Common myeloid progenitor, CD34-positive (primary cell): ENCODE results near the gene KCNMB4.

Experiments
- CTCF ChIA-PET: fragments of 350-600 bp; sonication (Branson Sonifier 250); formaldehyde crosslinking; loops from one replicate; lab custom pipeline; 2021; ENCODE audit warnings: antibody characterized with exemption; lab: Charles Lee
- POLR2A ChIA-PET: fragments of 350-600 bp; sonication (Branson Sonifier 250); formaldehyde crosslinking; loops from one replicate; lab custom pipeline; 2021; ENCODE audit warnings: antibody characterized with exemption; lab: Charles Lee
- DNase-seq, 3 donors: peaks; one replicate each; pipeline versions ENCODE4 v3.0.0 to v3.0.0-alpha.2; 2013
- H3K27ac ChIP-seq, 2 experiments: 1 replicate in 1 of 2; 2 replicates in 1 of 2; pipeline ENCODE4 v1.7.0; 2013; ENCODE audit warnings: inconsistent platforms in 2 of 2, low read length in 2 of 2, mild to moderate bottlenecking in 2 of 2, low read depth in 1 of 2, moderate library complexity in 1 of 2; ENCODE audit not compliant: severe bottlenecking in 2 of 2, insufficient read depth in 1 of 2, poor library complexity in 1 of 2
- H3K27me3 ChIP-seq, 5 experiments: replicated peaks in 2 of 5; 1 replicate in 3 of 5; 2 replicates in 2 of 5; pipeline versions ENCODE4 v1.6.1 to v1.7.0; 2013; ENCODE audit warnings: low read length in 4 of 5, mild to moderate bottlenecking in 2 of 5, moderate library complexity in 2 of 5, inconsistent platforms in 1 of 5; ENCODE audit not compliant: insufficient read depth in 5 of 5, control insufficient read depth in 4 of 5
- H3K36me3 ChIP-seq, 4 experiments: 1 replicate in 2 of 4; 2 replicates in 2 of 4; pipeline versions ENCODE4 v1.6.1 to v1.7.0; 2013; ENCODE audit warnings: low read length in 3 of 4, control low read depth in 1 of 4, mild to moderate bottlenecking in 1 of 4; ENCODE audit not compliant: control insufficient read depth in 4 of 4, insufficient read depth in 4 of 4
- H3K4me1 ChIP-seq, 4 experiments: 1 replicate in 3 of 4; 2 replicates in 1 of 4; pipeline versions ENCODE4 v1.6.1 to v1.7.1; 2013; ENCODE audit warnings: low read length in 3 of 4, mild to moderate bottlenecking in 3 of 4, control low read depth in 1 of 4, inconsistent platforms in 1 of 4, moderate library complexity in 1 of 4; ENCODE audit not compliant: control insufficient read depth in 4 of 4, insufficient read depth in 4 of 4; ENCODE audit errors: control extremely low read depth in 1 of 4
- H3K4me3 ChIP-seq, 7 experiments: 1 replicate in 4 of 7; 2 replicates in 3 of 7; pipeline versions ENCODE4 v1.5.1 to v1.7.0; 2013; ENCODE audit warnings: mild to moderate bottlenecking in 7 of 7, low read length in 6 of 7, moderate library complexity in 6 of 7, inconsistent platforms in 2 of 7, low read depth in 2 of 7, control low read depth in 1 of 7; ENCODE audit not compliant: insufficient read depth in 4 of 7, control insufficient read depth in 1 of 7; ENCODE audit errors: extremely low read depth in 1 of 7
- H3K9me3 ChIP-seq, 5 experiments: 1 replicate in 4 of 5; 2 replicates in 1 of 5; pipeline versions ENCODE4 v1.6.1 to v1.7.1; 2013; ENCODE audit warnings: low read length in 4 of 5, mild to moderate bottlenecking in 2 of 5, inconsistent platforms in 1 of 5, low read depth in 1 of 5, moderate library complexity in 1 of 5; ENCODE audit not compliant: control insufficient read depth in 4 of 5, insufficient read depth in 2 of 5; ENCODE audit errors: control extremely low read depth in 1 of 5
- WGBS: methylation state at CpG from one replicate; pipeline ENCODE4 v1.1.5; 2013; ENCODE audit not compliant: insufficient coverage; 5-methylcytosine and 5-hydroxymethylcytosine counted together

Gene KCNMB4

GRCh38 chr12:70355972-70356371, 10.1 kb upstream of the KCNMB4 start:
- Histone ChIP-seq H3K4me3 (no peak overlapping the region), H3K4me1 (peaks cover 0 to 9% (median 6%) of the 10 kb centered on the region in 4 experiments), H3K9me3 (no peaks in the 10 kb centered on the region), H3K36me3 (peaks cover 0 to 12% (median 7%) of the 10 kb centered on the region in 4 experiments), H3K27me3 (no peaks in the 10 kb centered on the region), H3K27ac (no peak overlapping the region)
- no CpG with 5 or more reads among the region's 4 CpGs for WGBS
- CTCF ChIA-PET = interaction anchor here (0.6 to 2.5 kb wide), 3 partner anchors 8 to 1066 kb away, joined by 3 to 7 read pairs (median 5); no protein-coding TSS in a partner anchor
- no peak for DNase-seq
- POLR2A ChIA-PET = no interaction called here

- DNase-seq = no peak
- Histone ChIP-seq H3K27ac (no peak overlapping the region), H3K9me3 (peaks cover 0 to 5% (median 3%) of the 10 kb centered on the region in 5 experiments), H3K4me1 (no peaks in the 10 kb centered on the region), H3K36me3 (peaks cover 0 to 7% (median 3%) of the 10 kb centered on the region in 4 experiments), H3K27me3 (peaks cover 0 to 30% (median 13%) of the 10 kb centered on the region in 5 experiments), H3K4me3 (no peak overlapping the region)
- ChIA-PET CTCF (no interaction called here), POLR2A (interaction anchor here (0.6 kb wide), 1 partner anchor 46 kb away, joined by 3 read pairs; no protein-coding TSS in a partner anchor)
- no CpG with 5 or more reads among the region's 1 CpG for WGBS
Measured at GRCh38 chr12:70359458-70360197, 6.5 kb upstream of the KCNMB4 start.

- ChIA-PET POLR2A (no interaction called here), CTCF (interaction anchor here (1.2 kb wide), 1 partner anchor 460 kb away, joined by 4 read pairs; no protein-coding TSS in a partner anchor)
Measured at GRCh38 chr12:70360218-70360617, 5.9 kb upstream of the KCNMB4 start.

GRCh38 chr12:70364695-70365397, 1.2 kb upstream of the KCNMB4 start:
- H3K36me3 ChIP-seq = no peaks in the 10 kb centered on the region
- ChIA-PET CTCF (interaction anchor here (1.2 kb wide), 1 partner anchor 8 kb away, joined by 3 read pairs; no protein-coding TSS in a partner anchor), POLR2A (no interaction called here)
- no peak overlapping the region for H3K27ac ChIP-seq
- 13% methylated on average over 13 of the region's 16 CpGs for WGBS
- H3K27me3 ChIP-seq = peaks cover 10 to 48% (median 14%) of the 10 kb centered on the region in 5 experiments
- H3K4me1 ChIP-seq = peaks cover 5 to 23% (median 17%) of the 10 kb centered on the region in 4 experiments
- peaks cover 0 to 5% (median 3%) of the 10 kb centered on the region in 5 experiments for H3K9me3 ChIP-seq
- H3K4me3 ChIP-seq = peak overlapping the region in 6 of 7 experiments; percentile 62 to 96 (median 84)
- no peak for DNase-seq

More at GRCh38 chr12:70360218-70360617, 5.9 kb upstream of the KCNMB4 start:
- Histone ChIP-seq H3K4me3 (no peak overlapping the region), H3K9me3 (peaks cover 0 to 5% (median 3%) of the 10 kb centered on the region in 5 experiments), H3K4me1 (peaks cover 0 to 5% (median 3%) of the 10 kb centered on the region in 4 experiments), H3K27me3 (peaks cover under 1 to 36% (median 14%) of the 10 kb centered on the region in 5 experiments), H3K27ac (no peak overlapping the region), H3K36me3 (peaks cover 0 to 4% (median 0%) of the 10 kb centered on the region in 4 experiments)
- peak in 1 of 3 donors; percentile 22 for DNase-seq

- no peak overlapping the region for H3K27ac ChIP-seq
- CTCF ChIA-PET = interaction anchor here (1.2 kb wide), 1 partner anchor 8 kb away, joined by 3 read pairs; no protein-coding TSS in a partner anchor
- POLR2A ChIA-PET = no interaction called here
Measured at GRCh38 chr12:70365398-70365647, 767 bp upstream of the KCNMB4 start.

GRCh38 chr12:70366581-70367257, 629 bp downstream of the KCNMB4 start:
- ChIA-PET CTCF (no interaction called here), POLR2A (no interaction called here)
- peaks cover 10 to 47% (median 14%) of the 10 kb centered on the region in 5 experiments for H3K27me3 ChIP-seq
- no peaks in the 10 kb centered on the region for H3K36me3 ChIP-seq
- under 1% methylated on average over 44 of the region's 69 CpGs for WGBS
- peaks cover 0 to 5% (median 3%) of the 10 kb centered on the region in 5 experiments for H3K9me3 ChIP-seq
- H3K4me1 ChIP-seq = peaks cover 5 to 23% (median 17%) of the 10 kb centered on the region in 4 experiments
- peak overlapping the region; percentile 62 to 96 (median 81) for H3K4me3 ChIP-seq
- DNase-seq = peak; percentile 50 to 80 (median 68)
- H3K27ac ChIP-seq = no peak overlapping the region

More at GRCh38 chr12:70365398-70365647, 767 bp upstream of the KCNMB4 start:
- Histone ChIP-seq H3K27me3 (peaks cover 10 to 48% (median 14%) of the 10 kb centered on the region in 5 experiments), H3K36me3 (no peaks in the 10 kb centered on the region), H3K4me3 (peak overlapping the region; percentile 62 to 96 (median 81)), H3K9me3 (peaks cover 0 to 5% (median 3%) of the 10 kb centered on the region in 5 experiments), H3K4me1 (peaks cover 5 to 23% (median 17%) of the 10 kb centered on the region in 4 experiments)
- 0% methylated on average over 5 of the region's 6 CpGs for WGBS
- no peak for DNase-seq
